HG03196 (cell line): Measurements from ENCODE around the gene C1QTNF6.
A peak's percentile ranks its signal among the peaks of the same experiment; 100 is the strongest.
"Not testable (repeated sequence)": the region's sequence is repeated elsewhere in the genome, so short reads cannot be mapped to it uniquely, and the experiment has no call there.

Experiments used
- ATAC-seq: cut with Tn5 transposase; IDR thresholded peaks from one replicate; pipeline ENCODE4 v1.9.1; 2021; ENCODE audit not compliant: unreplicated experiment

The C1QTNF6 gene

GRCh38 chr22:37187891-37188761, at the start of gene C1QTNF6:
Gene C1QTNF6 (minus strand): TSS chr22:37188247. CDS start chr22:37188213, 34 bp downstream.
- ATAC-seq = no peak

- ATAC-seq = no peak
These were observed 48.0 kb upstream of the C1QTNF6 start for GRCh38 chr22:37235897-37236607.

- ATAC-seq = no peak
These were observed 47.0 kb upstream of the C1QTNF6 start for GRCh38 chr22:37234736-37235711.

- no peak for ATAC-seq
These were observed 45.9 kb upstream of the C1QTNF6 start for GRCh38 chr22:37233751-37234631.

GRCh38 chr22:37233371-37233750, 45.3 kb upstream of the C1QTNF6 start:
- not testable (repeated sequence) for ATAC-seq

- ATAC-seq = no peak
These were observed 44.3 kb upstream of the C1QTNF6 start for GRCh38 chr22:37232140-37232998.

GRCh38 chr22:37231406-37232139, 43.5 kb upstream of the C1QTNF6 start:
- no peak for ATAC-seq

- ATAC-seq = peak; percentile 36
These were observed 42.8 kb upstream of the C1QTNF6 start for GRCh38 chr22:37230673-37231405.

- peak; percentile 48 for ATAC-seq
These were observed 42.0 kb upstream of the C1QTNF6 start for GRCh38 chr22:37229805-37230672.

- ATAC-seq = no peak
These were observed 41.2 kb upstream of the C1QTNF6 start for GRCh38 chr22:37229012-37229804.

- ATAC-seq = no peak
These were observed 40.3 kb upstream of the C1QTNF6 start for GRCh38 chr22:37228106-37229011.

- ATAC-seq = no peak
These were observed 38.5 kb upstream of the C1QTNF6 start for GRCh38 chr22:37226514-37226913.

- ATAC-seq = no peak
These were observed 38.0 kb upstream of the C1QTNF6 start for GRCh38 chr22:37226087-37226486.

GRCh38 chr22:37225481-37225880, 37.4 kb upstream of the C1QTNF6 start:
- ATAC-seq = no peak
